ENCODE measurements around the gene ADCY1. TPM values are rescaled to one million over a fixed set of nuclear protein-coding genes. Genes with fewer than 3 reads are reported as not detected.

Gene ADCY1
- total and polyA plus RNA-seq, 2 donors (not counting 3 experiments of a cell fraction or from before 2014, with no cell fraction given) = 0.52 to 1.6 TPM

DNA sequence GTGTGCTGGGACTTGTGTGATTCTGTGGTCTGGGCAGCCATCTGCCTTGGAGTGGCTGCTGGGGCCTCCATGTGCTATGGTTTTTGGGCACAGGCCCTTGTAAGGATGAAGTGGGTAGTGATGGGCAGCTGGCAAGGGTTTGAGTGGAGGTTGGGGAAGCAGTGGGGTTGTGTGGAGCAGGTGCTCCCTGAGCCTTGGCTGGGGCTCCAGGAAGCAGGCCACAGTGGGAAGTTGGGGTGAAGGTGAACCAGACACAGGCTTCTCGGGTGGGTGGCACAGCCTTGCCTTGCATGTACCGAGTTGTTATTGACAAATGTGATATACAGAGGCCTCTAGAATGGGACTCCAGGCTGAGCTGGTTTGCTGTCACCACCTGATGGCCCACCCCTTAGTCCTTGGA is 82.3 kb downstream of the ADCY1 start:
- POLR2A ChIA-PET = no interaction called here
- Histone ChIP-seq H3K4me1 (ENCODE audit: control insufficient read depth, extremely low read depth, insufficient read depth, low read length) (no peaks in the 10 kb centered on the region), H3K4me3 (replicated peaks in 1 of 3; ENCODE audit: insufficient read depth in 1 of 3, low read depth in 1 of 3, low read length in 3 of 3) (no peak overlapping the region), H3K79me2 (ENCODE audit: control insufficient read depth, insufficient read depth, low read length) (no peaks in the 10 kb centered on the region), H2AFZ (ENCODE audit: low read depth, low read length) (no peak overlapping the region), H3K9me3 (replicated peaks; ENCODE audit: control insufficient read depth, insufficient read depth, low read length) (no peaks in the 10 kb centered on the region), H3K36me3 (ENCODE audit: control insufficient read depth in 2 of 2, extremely low read depth in 1 of 2, insufficient read depth in 2 of 2, low read length in 2 of 2) (no peaks in the 10 kb centered on the region), H3K27me3 (ENCODE audit: control insufficient read depth in 2 of 2, insufficient read depth in 2 of 2, low read length in 2 of 2) (no peaks in the 10 kb centered on the region), H3K9ac (replicated peaks; ENCODE audit: extremely low read depth, insufficient read depth, low read length) (no peak overlapping the region), H3K4me2 (ENCODE audit: insufficient read depth, low read length) (no peak overlapping the region), H4K20me1 (replicated peaks; ENCODE audit: control insufficient read depth, extremely low read depth, insufficient read depth, low read length) (no peaks in the 10 kb centered on the region), H3K27ac (ENCODE audit: insufficient read depth, low read depth, low read length) (no peak overlapping the region), H3K9me1 (replicated peaks; ENCODE audit: control insufficient read depth, extremely low read depth, insufficient read depth, low read length) (no peaks in the 10 kb centered on the region)
- intact Hi-C loops (cut with micrococcal nuclease) (no loop called here), dilution Hi-C loops (cut with MboI; ENCODE audit: extremely low pct_ligation_motif_present, low sequenced_read_pairs) (no loop called here)
- TF ChIP-seq FOS (IDR thresholded peaks at IDR 0.05; ENCODE audit: borderline replicate concordance, insufficient read depth, low read length) (no peak), POLR2A (IDR thresholded peaks at IDR 0.05; ENCODE audit: low read depth, low read length) (no peak), JUN (IDR thresholded peaks at IDR 0.05; ENCODE audit: borderline replicate concordance, insufficient read depth, insufficient read length, low read depth) (no peak), CTCF (IDR thresholded peaks at IDR 0.05; ENCODE audit: extremely low read depth in 1 of 2, insufficient read depth in 1 of 2, low read depth in 1 of 2, low read length in 2 of 2) (no peak)
- DNase-seq (ENCODE audit: low read depth, low spot score) = no peak
- BruUV-seq (replicated peaks) = no TSS peak
- no peak for FAIRE-seq
- CTCF ChIA-PET = interaction anchor here (1.0 kb wide), 1 partner anchor 92 kb away, joined by 3 read pairs; no protein-coding TSS in a partner anchor

DNA sequence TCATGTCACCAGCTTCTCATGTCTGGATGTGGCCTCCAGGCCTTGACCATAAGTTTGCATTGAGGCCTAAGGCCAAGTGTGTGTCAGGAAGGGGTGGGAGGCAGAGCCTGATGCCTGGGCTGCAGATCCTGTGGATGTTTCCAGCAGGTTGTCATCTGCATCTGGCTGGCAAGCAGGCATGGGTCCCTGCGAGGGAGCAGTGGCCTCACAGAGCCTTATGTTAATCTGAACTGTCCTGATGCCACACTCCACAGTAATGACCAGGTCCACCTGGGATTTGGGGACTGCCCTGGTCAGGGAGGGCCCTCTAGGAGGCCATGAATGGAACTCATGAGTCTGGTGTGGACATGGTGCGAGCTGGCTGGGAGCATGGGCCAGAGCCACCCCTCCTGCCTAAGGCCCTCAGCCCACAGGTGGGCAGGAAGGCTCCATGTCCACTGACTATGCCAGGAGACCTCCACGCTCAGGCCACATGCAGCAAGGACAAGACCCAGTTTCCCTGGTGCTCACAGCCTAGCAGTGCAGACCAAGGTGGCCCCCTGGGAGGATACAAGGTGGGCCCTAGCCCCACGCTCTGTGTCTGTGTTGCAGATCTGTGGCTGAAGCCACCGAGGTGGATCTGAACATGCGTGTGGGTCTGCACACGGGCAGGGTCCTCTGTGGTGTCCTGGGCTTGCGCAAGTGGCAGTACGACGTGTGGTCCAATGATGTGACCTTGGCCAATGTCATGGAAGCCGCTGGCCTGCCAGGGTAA is 83.1 kb downstream of the ADCY1 start:
- intact Hi-C loops (cut with micrococcal nuclease) (no loop called here), dilution Hi-C loops (cut with MboI; ENCODE audit: extremely low pct_ligation_motif_present, low sequenced_read_pairs) (no loop called here)
- Histone ChIP-seq H3K4me2 (ENCODE audit: insufficient read depth, low read length) (no peak overlapping the region), H2AFZ (ENCODE audit: low read depth, low read length) (no peak overlapping the region), H3K79me2 (ENCODE audit: control insufficient read depth, insufficient read depth, low read length) (no peaks in the 10 kb centered on the region), H4K20me1 (replicated peaks; ENCODE audit: control insufficient read depth, extremely low read depth, insufficient read depth, low read length) (no peaks in the 10 kb centered on the region), H3K36me3 (ENCODE audit: control insufficient read depth in 2 of 2, extremely low read depth in 1 of 2, insufficient read depth in 2 of 2, low read length in 2 of 2) (no peaks in the 10 kb centered on the region), H3K9me1 (replicated peaks; ENCODE audit: control insufficient read depth, extremely low read depth, insufficient read depth, low read length) (no peaks in the 10 kb centered on the region), H3K9ac (replicated peaks; ENCODE audit: extremely low read depth, insufficient read depth, low read length) (no peak overlapping the region), H3K9me3 (replicated peaks; ENCODE audit: control insufficient read depth, insufficient read depth, low read length) (no peaks in the 10 kb centered on the region), H3K27ac (ENCODE audit: insufficient read depth, low read depth, low read length) (no peak overlapping the region), H3K4me1 (ENCODE audit: control insufficient read depth, extremely low read depth, insufficient read depth, low read length) (no peaks in the 10 kb centered on the region), H3K27me3 (ENCODE audit: control insufficient read depth in 2 of 2, insufficient read depth in 2 of 2, low read length in 2 of 2) (no peaks in the 10 kb centered on the region), H3K4me3 (replicated peaks in 1 of 3; ENCODE audit: insufficient read depth in 1 of 3, low read depth in 1 of 3, low read length in 3 of 3) (no peak overlapping the region)
- DNase-seq (ENCODE audit: low read depth, low spot score) = no peak
- FAIRE-seq = no peak
- ChIA-PET POLR2A (no interaction called here), CTCF (interaction anchor here (1.0 kb wide), 1 partner anchor 197 kb away, joined by 6 read pairs; no protein-coding TSS in a partner anchor)
- no TSS peak for BruUV-seq (replicated peaks)
- TF ChIP-seq, protein P1, sequence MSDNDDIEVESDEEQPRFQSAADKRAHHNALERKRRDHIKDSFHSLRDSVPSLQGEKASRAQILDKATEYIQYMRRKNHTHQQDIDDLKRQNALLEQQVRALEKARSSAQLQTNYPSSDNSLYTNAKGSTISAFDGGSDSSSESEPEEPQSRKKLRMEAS (IDR thresholded peaks at IDR 0.05; ENCODE audit: insufficient read depth, insufficient read length) = no peak
- TF ChIP-seq FOS (IDR thresholded peaks at IDR 0.05; ENCODE audit: borderline replicate concordance, insufficient read depth, low read length) (no peak), JUN (IDR thresholded peaks at IDR 0.05; ENCODE audit: borderline replicate concordance, insufficient read depth, insufficient read length, low read depth) (no peak), MYC (IDR thresholded peaks at IDR 0.05; ENCODE audit: low read depth, low read length) (no peak)

Data from endothelial cell of umbilical vein (primary cell).